Nephron (organoid): ENCODE measurements around the gene COL4A5.

Experiments used
- H3K27ac Mint-ChIP-seq, 3 experiments: 2 replicates each; pipeline ENCODE4 v1.8.0; 2020; ENCODE audit warnings: mixed read lengths in 3 of 3, mild to moderate bottlenecking in 2 of 3, moderate library complexity in 1 of 3
- H3K27me3 Mint-ChIP-seq: 2 replicates; pipeline ENCODE4 v1.8.0; 2021; ENCODE audit warnings: low read depth, mild to moderate bottlenecking, moderate library complexity, mixed read lengths
- H3K36me3 Mint-ChIP-seq: 2 replicates; pipeline ENCODE4 v1.8.0; 2020; ENCODE audit warnings: low read depth, mixed read lengths
- H3K4me1 Mint-ChIP-seq: 2 replicates; pipeline ENCODE4 v1.8.0; 2020; ENCODE audit warnings: mixed read lengths
- H3K4me3 Mint-ChIP-seq, 3 experiments: 2 replicates each; pipeline ENCODE4 v1.8.0; 2020; ENCODE audit warnings: mild to moderate bottlenecking in 3 of 3, mixed read lengths in 3 of 3, moderate library complexity in 2 of 3
- H3K9me3 Mint-ChIP-seq: 2 replicates; pipeline ENCODE4 v1.8.0; 2020; ENCODE audit warnings: mixed read lengths
- TF ChIP-seq, protein P1 (sequence below), 3 experiments: fragments of 200-600 bp; sonication (generic); IDR thresholded peaks; one replicate each; pipeline ENCODE4 v1.5.0; 2021; ENCODE audit warnings: antibody characterized with exemption in 3 of 3; ENCODE audit not compliant: unreplicated experiment in 3 of 3

The COL4A5 gene

GRCh38 chrX:108439961-108440696 lies 491 bp downstream of the COL4A5 start:
- Mint-ChIP-seq H3K9me3 (peaks cover 6% of the 10 kb centered on the region), H3K36me3 (peaks cover 26% of the 10 kb centered on the region), H3K27ac (peak overlapping the region; percentile 97 to 99 (median 98)), H3K27me3 (peaks cover 3% of the 10 kb centered on the region), H3K4me3 (peak overlapping the region; percentile 93 to 97 (median 94)), H3K4me1 (peaks cover 39% of the 10 kb centered on the region)
- TF ChIP-seq, protein P1, sequence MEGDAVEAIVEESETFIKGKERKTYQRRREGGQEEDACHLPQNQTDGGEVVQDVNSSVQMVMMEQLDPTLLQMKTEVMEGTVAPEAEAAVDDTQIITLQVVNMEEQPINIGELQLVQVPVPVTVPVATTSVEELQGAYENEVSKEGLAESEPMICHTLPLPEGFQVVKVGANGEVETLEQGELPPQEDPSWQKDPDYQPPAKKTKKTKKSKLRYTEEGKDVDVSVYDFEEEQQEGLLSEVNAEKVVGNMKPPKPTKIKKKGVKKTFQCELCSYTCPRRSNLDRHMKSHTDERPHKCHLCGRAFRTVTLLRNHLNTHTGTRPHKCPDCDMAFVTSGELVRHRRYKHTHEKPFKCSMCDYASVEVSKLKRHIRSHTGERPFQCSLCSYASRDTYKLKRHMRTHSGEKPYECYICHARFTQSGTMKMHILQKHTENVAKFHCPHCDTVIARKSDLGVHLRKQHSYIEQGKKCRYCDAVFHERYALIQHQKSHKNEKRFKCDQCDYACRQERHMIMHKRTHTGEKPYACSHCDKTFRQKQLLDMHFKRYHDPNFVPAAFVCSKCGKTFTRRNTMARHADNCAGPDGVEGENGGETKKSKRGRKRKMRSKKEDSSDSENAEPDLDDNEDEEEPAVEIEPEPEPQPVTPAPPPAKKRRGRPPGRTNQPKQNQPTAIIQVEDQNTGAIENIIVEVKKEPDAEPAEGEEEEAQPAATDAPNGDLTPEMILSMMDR (IDR thresholded peaks at IDR 0.05; ENCODE audit: unreplicated experiment in 3 of 3) = no peak

DNA sequence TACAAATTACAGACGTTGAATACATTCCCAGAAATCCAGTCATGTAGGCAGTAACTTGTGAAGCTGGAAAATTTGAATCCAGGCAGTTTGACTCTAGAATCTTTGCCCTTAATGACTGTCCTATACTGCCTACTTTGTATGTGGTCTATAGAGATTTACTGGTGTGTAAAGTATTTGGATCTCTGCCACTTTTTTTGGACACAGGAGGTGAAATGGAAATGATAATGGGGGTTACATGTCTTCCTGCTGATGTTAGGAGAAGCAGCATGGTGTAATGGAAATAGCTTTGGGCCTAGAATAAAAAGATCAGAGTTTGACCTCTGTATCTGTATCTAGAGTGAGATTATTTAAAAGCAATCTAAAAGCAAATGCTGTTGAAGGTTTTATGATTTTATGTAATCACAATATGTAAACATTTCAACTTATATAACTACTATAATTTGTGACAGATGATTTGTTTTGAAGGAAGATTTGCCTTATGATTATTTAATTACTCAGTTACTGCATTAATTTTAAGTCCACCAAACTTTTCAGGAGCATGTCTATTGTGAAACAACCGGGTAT lies 3.3 kb downstream of the COL4A5 start:
- Mint-ChIP-seq H3K27me3 (peaks cover under 1% of the 10 kb centered on the region), H3K4me3 (peak overlapping the region; percentile 79 to 97 (median 93)), H3K27ac (peak overlapping the region in 2 of 3 experiments; percentile 5 to 97), H3K36me3 (peaks cover 45% of the 10 kb centered on the region), H3K9me3 (peaks cover 10% of the 10 kb centered on the region), H3K4me1 (peaks cover 24% of the 10 kb centered on the region)
- TF ChIP-seq, protein P1 (IDR thresholded peaks at IDR 0.05; ENCODE audit: unreplicated experiment in 3 of 3) = no peak

- TF ChIP-seq, protein P1 (IDR thresholded peaks at IDR 0.05; ENCODE audit: unreplicated experiment in 3 of 3) = no peak
- H3K4me3 Mint-ChIP-seq = no peak overlapping the region
- H3K9me3 Mint-ChIP-seq = peaks cover 19% of the 10 kb centered on the region
- peaks cover 7% of the 10 kb centered on the region for H3K4me1 Mint-ChIP-seq
- H3K27me3 Mint-ChIP-seq = no peaks in the 10 kb centered on the region
- peaks cover 71% of the 10 kb centered on the region for H3K36me3 Mint-ChIP-seq
- no peak overlapping the region for H3K27ac Mint-ChIP-seq
Observed at GRCh38 chrX:108447303-108447702, 7.7 kb downstream of the COL4A5 start.

GRCh38 chrX:108453841-108454240 lies 14.2 kb downstream of the COL4A5 start:
- TF ChIP-seq, protein P1 (IDR thresholded peaks at IDR 0.05; ENCODE audit: unreplicated experiment in 3 of 3) = no peak
- Mint-ChIP-seq H3K4me3 (no peak overlapping the region), H3K27me3 (no peaks in the 10 kb centered on the region), H3K27ac (no peak overlapping the region), H3K9me3 (peaks cover 16% of the 10 kb centered on the region), H3K36me3 (peaks cover 51% of the 10 kb centered on the region), H3K4me1 (no peaks in the 10 kb centered on the region)

- no peak overlapping the region for H3K4me3 Mint-ChIP-seq
- no peaks in the 10 kb centered on the region for H3K4me1 Mint-ChIP-seq
- H3K27ac Mint-ChIP-seq = no peak overlapping the region
- H3K36me3 Mint-ChIP-seq = peaks cover 35% of the 10 kb centered on the region
- no peaks in the 10 kb centered on the region for H3K27me3 Mint-ChIP-seq
- TF ChIP-seq, protein P1 (IDR thresholded peaks at IDR 0.05; ENCODE audit: unreplicated experiment in 3 of 3) = no peak
- peaks cover 11% of the 10 kb centered on the region for H3K9me3 Mint-ChIP-seq
Observed at GRCh38 chrX:108456971-108457477, 17.4 kb downstream of the COL4A5 start.
